AG08396 (cell line): ENCODE measurements around the gene MIA.
"Not testable (repeated sequence)": the region's sequence is repeated elsewhere in the genome, so short reads cannot be mapped to it uniquely, and the experiment has no call there.

Source experiments
- DNase-seq: peaks from one replicate; pipeline ENCODE4 v3.0.0; 2012; ENCODE audit warnings: low spot score, mixed read lengths

The MIA gene

GRCh38 chr19:40750874-40751537 lies 24.3 kb upstream of the MIA start, which contains the start of gene SNRPA:
Gene SNRPA, plus strand, starts transcription at chr19:40751203. Its CDS starts 206 bp downstream, at chr19:40751409.
- DNase-seq: peak; percentile 95

DNA sequence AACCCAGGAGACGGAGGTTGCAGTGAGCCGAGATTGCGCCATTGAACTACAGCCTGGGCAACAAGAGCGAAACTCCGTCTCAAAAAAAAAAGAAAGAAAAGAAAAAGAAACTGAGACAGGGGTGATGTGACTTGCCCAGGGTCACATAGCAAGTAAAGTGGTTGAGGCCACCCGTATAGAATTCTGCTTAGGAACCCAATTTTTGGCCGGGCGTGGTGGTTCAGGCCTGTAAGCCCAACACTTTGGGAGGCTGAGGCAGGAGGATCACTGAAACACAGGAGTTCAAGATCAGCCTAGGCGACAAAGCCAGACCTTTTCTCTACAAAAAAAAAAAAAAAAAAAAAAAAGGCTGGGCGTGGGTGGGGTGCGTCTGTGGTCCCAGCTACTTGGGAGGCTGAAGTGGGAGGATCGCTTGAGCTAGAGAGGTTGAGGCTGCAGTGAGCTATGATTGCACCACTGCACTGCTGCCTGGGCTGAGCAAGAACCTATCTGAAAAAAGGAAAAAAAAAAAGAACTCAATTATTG lies 23.0 kb upstream of the MIA start:
- DNase-seq: no peak

- DNase-seq: no peak
These were observed 20.6 kb upstream of the MIA start for GRCh38 chr19:40754611-40755247.

DNA sequence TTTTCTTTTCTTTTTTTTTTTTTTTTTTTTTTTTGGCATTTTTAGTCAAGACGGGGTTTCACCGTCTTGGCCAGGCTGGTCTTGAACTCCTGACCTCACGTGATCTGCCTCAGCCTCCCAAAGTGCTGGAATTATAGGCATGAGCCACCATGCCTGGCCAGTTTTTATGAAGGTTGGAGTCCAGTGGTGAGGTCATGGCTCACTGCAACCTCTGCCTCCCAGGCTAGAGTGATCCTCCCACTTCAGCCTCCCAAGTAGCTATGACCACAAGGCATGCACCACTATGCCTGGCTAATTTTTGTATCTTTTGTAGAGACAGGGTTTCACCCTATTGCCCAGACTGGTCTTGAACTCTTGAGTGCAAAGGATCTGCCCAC lies 20.1 kb upstream of the MIA start:
- DNase-seq: no peak

DNA sequence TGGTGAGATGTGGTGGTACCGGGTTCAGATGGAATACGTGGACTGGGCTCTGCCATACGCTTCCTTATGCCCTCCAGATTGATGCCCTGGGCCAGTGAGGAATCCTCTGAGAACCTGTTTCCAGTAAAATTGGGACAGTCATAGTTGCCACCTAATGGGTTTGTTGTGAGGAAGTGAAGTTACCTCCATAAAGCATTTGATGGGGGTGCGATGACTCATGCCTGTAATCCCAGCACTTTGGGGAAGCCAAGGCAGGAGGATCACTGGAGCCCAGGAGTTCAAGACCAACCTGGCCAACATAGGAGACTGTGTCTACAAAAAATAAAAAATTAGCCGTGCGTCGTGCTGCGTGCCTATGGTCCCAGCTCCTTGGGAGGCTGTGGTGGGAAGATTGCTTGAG lies 19.5 kb upstream of the MIA start:
- DNase-seq: no peak

GRCh38 chr19:40756502-40757110 lies 18.7 kb upstream of the MIA start:
- DNase-seq: no peak

- DNase-seq: no peak
These were observed 16.8 kb upstream of the MIA start for GRCh38 chr19:40758491-40758890.

DNA sequence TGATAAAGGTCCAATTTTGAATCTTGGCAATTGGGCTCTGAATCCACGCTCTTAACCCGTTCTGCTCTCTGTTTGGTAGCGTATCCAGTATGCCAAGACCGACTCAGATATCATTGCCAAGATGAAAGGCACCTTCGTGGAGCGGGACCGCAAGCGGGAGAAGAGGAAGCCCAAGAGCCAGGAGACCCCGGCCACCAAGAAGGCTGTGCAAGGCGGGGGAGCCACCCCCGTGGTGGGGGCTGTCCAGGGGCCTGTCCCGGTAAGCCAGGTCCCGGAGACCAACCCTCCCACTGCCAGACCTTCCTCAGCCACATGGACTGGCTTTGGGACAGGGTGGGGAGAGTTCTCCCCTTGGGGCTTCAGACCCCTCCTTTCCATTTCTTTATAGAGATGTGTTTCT lies 16.0 kb upstream of the MIA start:
- DNase-seq: no peak

DNA sequence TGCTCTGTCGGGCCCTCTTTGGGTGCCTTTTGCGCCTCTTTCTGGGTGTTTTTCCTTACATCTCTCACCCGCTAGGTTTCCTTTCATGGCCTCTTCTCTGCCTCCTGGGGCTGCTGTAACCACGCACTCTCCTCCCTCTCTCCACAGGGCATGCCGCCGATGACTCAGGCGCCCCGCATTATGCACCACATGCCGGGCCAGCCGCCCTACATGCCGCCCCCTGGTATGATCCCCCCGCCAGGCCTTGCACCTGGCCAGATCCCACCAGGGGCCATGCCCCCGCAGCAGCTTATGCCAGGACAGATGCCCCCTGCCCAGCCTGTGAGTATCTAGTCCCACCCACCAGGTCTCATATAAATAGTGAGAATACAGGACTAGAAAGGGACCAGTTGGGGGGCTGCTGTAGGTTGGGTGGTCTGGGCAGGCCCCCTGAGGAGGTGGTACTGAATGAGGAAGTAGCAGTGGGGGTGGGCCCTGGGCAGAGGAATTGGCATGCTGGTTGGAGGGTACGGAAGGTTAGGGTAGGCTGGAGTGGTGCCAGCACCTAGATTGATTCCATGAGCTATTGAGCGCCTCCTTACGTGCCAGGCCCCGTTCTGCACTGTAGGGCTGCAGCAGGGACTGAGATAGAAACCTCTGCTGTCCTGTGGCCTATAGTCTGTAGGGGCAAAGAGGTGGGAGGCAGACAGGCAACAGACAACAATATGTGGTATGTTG lies 12.4 kb upstream of the MIA start:
- DNase-seq: no peak

DNA sequence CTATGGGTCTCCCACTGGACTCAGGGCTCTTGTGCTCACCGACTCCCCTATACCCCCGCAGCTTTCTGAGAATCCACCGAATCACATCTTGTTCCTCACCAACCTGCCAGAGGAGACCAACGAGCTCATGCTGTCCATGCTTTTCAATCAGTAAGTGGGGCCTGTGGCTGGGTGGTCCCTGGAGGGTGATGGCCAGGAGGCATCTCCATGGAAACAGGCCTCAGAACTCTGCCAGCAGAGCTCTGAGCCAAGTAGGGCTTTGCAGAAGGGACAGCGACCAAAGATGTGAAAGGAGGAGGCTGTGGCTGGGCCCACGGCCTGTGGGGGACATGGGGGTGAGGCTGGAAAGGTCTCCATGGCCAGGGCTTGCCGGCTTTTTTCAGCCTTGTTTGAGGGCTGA lies 11.8 kb upstream of the MIA start:
- no peak for DNase-seq

- DNase-seq: no peak
These were observed 11.4 kb upstream of the MIA start for GRCh38 chr19:40763963-40764362.

- not testable (repeated sequence) for DNase-seq
These were observed 8.9 kb upstream of the MIA start for GRCh38 chr19:40766385-40766784.

DNA sequence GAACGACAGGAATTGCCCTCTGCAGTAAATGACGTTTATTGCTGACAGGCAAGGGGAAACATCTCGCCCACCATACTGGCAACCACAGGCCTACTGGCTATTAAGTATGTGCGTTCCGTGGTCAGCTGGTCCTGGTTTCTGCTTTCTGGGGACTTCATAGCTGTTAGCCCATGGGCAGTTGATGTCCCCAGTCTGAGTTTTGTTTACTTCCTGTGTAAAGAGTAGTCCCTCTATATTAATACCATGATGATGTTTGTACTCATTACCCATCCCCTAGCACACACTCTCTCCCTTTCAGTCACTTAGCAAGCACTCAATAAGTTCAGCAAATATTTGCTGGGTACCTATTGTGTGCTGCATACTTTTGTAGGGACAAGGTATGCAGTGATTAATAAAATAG lies 6.5 kb upstream of the MIA start:
- DNase-seq: no peak

GRCh38 chr19:40771101-40771862 lies 4.0 kb upstream of the MIA start:
- not testable (repeated sequence) for DNase-seq

GRCh38 chr19:40775632-40776022 lies 306 bp downstream of the MIA start:
- no peak for DNase-seq

GRCh38 chr19:40776364-40776763 lies 1.0 kb downstream of the MIA start:
- DNase-seq: no peak

- peak; percentile 89 for DNase-seq
These were observed 1.8 kb downstream of the MIA start for GRCh38 chr19:40776932-40777644.

GRCh38 chr19:40777645-40777936 lies 2.3 kb downstream of the MIA start:
- no peak for DNase-seq

DNA sequence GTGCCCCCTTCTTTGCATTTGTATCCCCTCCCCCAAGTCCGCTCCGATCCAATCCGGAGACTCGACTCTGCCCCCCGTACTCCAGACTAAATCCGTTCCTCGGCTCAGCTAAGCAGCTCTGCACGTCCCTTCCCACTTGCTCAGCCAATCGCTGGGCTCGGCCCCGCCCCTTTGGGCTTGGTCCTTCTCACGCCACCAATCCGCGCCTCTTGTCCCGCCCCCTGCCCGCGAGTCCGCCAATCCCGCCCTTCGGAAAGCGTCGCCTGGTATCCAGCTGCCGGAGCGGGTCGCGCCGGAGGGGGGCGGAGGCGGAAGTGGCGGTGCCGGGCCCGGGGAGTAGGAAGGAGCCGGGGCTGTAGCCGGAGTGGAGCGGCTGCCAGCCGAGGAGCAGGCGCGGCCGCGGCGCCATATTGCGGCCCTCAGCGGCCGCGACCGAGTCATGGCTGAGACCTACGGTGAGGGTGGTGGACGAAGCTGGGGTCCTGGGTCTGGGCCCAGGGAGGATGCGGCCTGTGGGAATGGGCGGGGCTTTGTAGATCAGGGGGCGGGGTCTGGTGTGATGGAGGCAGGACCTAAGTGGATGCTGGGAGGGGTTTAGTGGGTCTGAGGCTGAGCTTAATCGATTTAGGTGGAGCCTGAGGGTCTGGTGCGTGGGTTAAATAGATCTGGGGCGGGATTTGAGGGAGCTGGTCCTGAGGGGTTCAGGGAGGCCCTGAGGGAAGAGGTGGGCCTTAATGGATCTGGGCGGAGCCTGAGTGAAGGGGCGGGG lies 2.8 kb downstream of the MIA start, which contains the start of gene RAB4B:
Gene RAB4B (plus strand): TSS at position 311 of the 769 bp plus-strand sequence. CDS start 129 bp downstream, at position 440.
- DNase-seq: peak; percentile 98

GRCh38 chr19:40778706-40779284 lies 3.5 kb downstream of the MIA start:
- peak; percentile 40 for DNase-seq
